Measurements from ENCODE around the gene ZC3H8. TPM values are rescaled to one million over a fixed set of nuclear protein-coding genes. Genes with fewer than 3 reads are reported as not detected.

The ZC3H8 gene
- total RNA-seq, 1 donor from 2014 or later = 6.4 TPM

- Mint-ChIP-seq H3K4me3 (ENCODE audit: unreplicated experiment) (no peak overlapping the region), H3K27me3 (ENCODE audit: low read depth) (peaks cover 2% of the 10 kb centered on the region), H3K36me3 (ENCODE audit: low read depth) (no peaks in the 10 kb centered on the region), H3K9me3 (ENCODE audit: low read depth) (no peaks in the 10 kb centered on the region), H3K27ac (ENCODE audit: unreplicated experiment) (no peak overlapping the region), H3K4me1 (ENCODE audit: low read depth) (no peaks in the 10 kb centered on the region)
- DNase-seq (ENCODE audit: low spot score) = no peak
- no peak for TF ChIP-seq CTCF (IDR thresholded peaks at IDR 0.05)
Measured at GRCh38 chr2:112195950-112196349, 58.9 kb downstream of the ZC3H8 start.

GRCh38 chr2:112195167-112195766, 59.6 kb downstream of the ZC3H8 start:
- no peaks in the 10 kb centered on the region for H3K4me1 Mint-ChIP-seq (ENCODE audit: low read depth)

GRCh38 chr2:112194482-112194881, 60.4 kb downstream of the ZC3H8 start:
- H3K4me3 Mint-ChIP-seq (ENCODE audit: unreplicated experiment) = no peak overlapping the region
- H3K9me3 Mint-ChIP-seq (ENCODE audit: low read depth) = no peaks in the 10 kb centered on the region
- no peaks in the 10 kb centered on the region for H3K4me1 Mint-ChIP-seq (ENCODE audit: low read depth)
- no peak overlapping the region for H3K27ac Mint-ChIP-seq (ENCODE audit: unreplicated experiment)
- peaks cover 2% of the 10 kb centered on the region for H3K27me3 Mint-ChIP-seq (ENCODE audit: low read depth)
- DNase-seq (ENCODE audit: low spot score) = no peak
- TF ChIP-seq CTCF (IDR thresholded peaks at IDR 0.05) = no peak
- H3K36me3 Mint-ChIP-seq (ENCODE audit: low read depth) = no peaks in the 10 kb centered on the region

More at GRCh38 chr2:112195167-112195766, 59.6 kb downstream of the ZC3H8 start:
- H3K4me3 Mint-ChIP-seq (ENCODE audit: unreplicated experiment) = no peak overlapping the region
- TF ChIP-seq CTCF (IDR thresholded peaks at IDR 0.05) = no peak
- no peak for DNase-seq (ENCODE audit: low spot score)
- H3K27ac Mint-ChIP-seq (ENCODE audit: unreplicated experiment) = no peak overlapping the region
- peaks cover 2% of the 10 kb centered on the region for H3K27me3 Mint-ChIP-seq (ENCODE audit: low read depth)
- no peaks in the 10 kb centered on the region for H3K9me3 Mint-ChIP-seq (ENCODE audit: low read depth)
- no peaks in the 10 kb centered on the region for H3K36me3 Mint-ChIP-seq (ENCODE audit: low read depth)

DNA sequence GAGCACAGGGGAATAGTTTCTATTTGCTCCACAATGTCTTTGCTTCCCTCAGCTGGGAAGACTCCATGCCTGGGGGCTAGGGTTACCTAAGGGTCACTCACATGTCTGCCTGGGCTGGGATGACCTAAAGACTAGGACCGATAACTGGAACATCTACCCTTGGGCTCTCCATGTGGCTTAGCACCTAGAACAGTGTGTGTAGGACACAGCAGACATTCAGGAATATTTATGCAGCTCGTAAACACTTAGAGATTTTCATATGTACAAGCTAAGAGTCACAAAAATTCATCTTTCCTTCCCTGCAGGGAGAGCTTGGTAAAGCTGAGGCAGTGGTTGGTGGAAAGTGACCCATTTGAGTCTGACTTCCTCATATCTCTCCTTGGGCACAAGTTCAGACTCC, 60.8 kb downstream of the ZC3H8 start:
- TF ChIP-seq CTCF (IDR thresholded peaks at IDR 0.05) = no peak
- Mint-ChIP-seq H3K36me3 (ENCODE audit: low read depth) (no peaks in the 10 kb centered on the region), H3K27me3 (ENCODE audit: low read depth) (peaks cover 2% of the 10 kb centered on the region), H3K4me3 (ENCODE audit: unreplicated experiment) (no peak overlapping the region), H3K27ac (ENCODE audit: unreplicated experiment) (no peak overlapping the region), H3K4me1 (ENCODE audit: low read depth) (no peaks in the 10 kb centered on the region), H3K9me3 (ENCODE audit: low read depth) (no peaks in the 10 kb centered on the region)
- DNase-seq (ENCODE audit: low spot score) = no peak

- Mint-ChIP-seq H3K27me3 (ENCODE audit: low read depth) (no peaks in the 10 kb centered on the region), H3K4me1 (ENCODE audit: low read depth) (peaks cover 3% of the 10 kb centered on the region), H3K4me3 (ENCODE audit: unreplicated experiment) (no peak overlapping the region), H3K36me3 (ENCODE audit: low read depth) (no peaks in the 10 kb centered on the region), H3K9me3 (ENCODE audit: low read depth) (no peaks in the 10 kb centered on the region), H3K27ac (ENCODE audit: unreplicated experiment) (no peak overlapping the region)
- no peak for TF ChIP-seq CTCF (IDR thresholded peaks at IDR 0.05)
- no peak for DNase-seq (ENCODE audit: low spot score)
Measured at GRCh38 chr2:112189001-112189556, 65.8 kb downstream of the ZC3H8 start.
